Transverse colon (tissue), 4 donors: ENCODE data around the gene HMGB1. TPM values are rescaled to one million over a fixed set of nuclear protein-coding genes. Genes with fewer than 3 reads are reported as not detected.

Source experiments
- DNase-seq: peaks from one replicate; pipeline ENCODE4 v3.0.0-alpha.2; 2019
- H3K27ac ChIP-seq, 4 donors: fragments of 200-600 bp; sonication (generic); 2 replicates each; pipeline ENCODE4 v1.5.1; 2016 to 2018; ENCODE audit warnings: inconsistent platforms in 4 of 4
- H3K27me3 ChIP-seq: fragments of 200-600 bp; sonication (generic); 2 replicates; pipeline ENCODE4 v1.5.1; 2017; ENCODE audit warnings: inconsistent platforms
- H3K36me3 ChIP-seq, 4 donors: fragments of 200-600 bp; sonication (generic); 2 replicates each; pipeline ENCODE4 v1.5.1; 2017 to 2019; ENCODE audit warnings: inconsistent platforms in 4 of 4
- H3K4me1 ChIP-seq, 4 donors: fragments of 200-600 bp; sonication (generic); 2 replicates each; pipeline ENCODE4 v1.5.1; 2017 to 2020; ENCODE audit warnings: inconsistent platforms in 4 of 4
- H3K4me3 ChIP-seq, 4 donors: fragments of 200-600 bp; sonication (generic); 1 replicate in 1 of 4; 2 replicates in 3 of 4; pipeline versions ENCODE4 v1.5.1 to v1.6.1; 2017 to 2019; ENCODE audit warnings: inconsistent platforms in 4 of 4
- H3K9me3 ChIP-seq, 2 donors: fragments of 200-600 bp; sonication (generic); 2 replicates each; pipeline ENCODE4 v1.5.1; 2017 to 2019; ENCODE audit warnings: inconsistent platforms in 2 of 2
- CTCF ChIP-seq, 5 experiments: fragments of 200-600 bp in 3 of 5; fragments of 450-650 bp in 2 of 5; sonication (generic) in 3 of 5; IDR thresholded peaks; 1 replicate in 2 of 5; 2 replicates in 3 of 5; pipeline ENCODE4 v1.5.1; 2016 to 2017; ENCODE audit warnings: antibody characterized with exemption in 5 of 5, inconsistent platforms in 3 of 5, mild to moderate bottlenecking in 2 of 5, moderate library complexity in 1 of 5
- EP300 ChIP-seq: sonication (generic); formaldehyde crosslinking; IDR thresholded peaks from one replicate; pipeline ENCODE4 v1.6.1; 2017; ENCODE audit warnings: antibody characterized with exemption, low read depth
- POLR2A ChIP-seq: fragments of 450-650 bp; IDR thresholded peaks from one replicate; pipeline ENCODE4 v1.6.1; 2016; ENCODE audit warnings: antibody characterized with exemption, mild to moderate bottlenecking, moderate library complexity
- POLR2AphosphoS5 ChIP-seq, 3 donors: sonication (generic); formaldehyde crosslinking; IDR thresholded peaks; one replicate each; pipeline ENCODE4 v1.6.1; 2016; ENCODE audit warnings: antibody characterized with exemption in 3 of 3
- WGBS, 2 donors: methylation state at CpG; one replicate each; pipeline ENCODE4 v1.1.5; 2018; ENCODE audit warnings: low coverage in 1 of 2; 5-methylcytosine and 5-hydroxymethylcytosine counted together
- in situ Hi-C, 4 donors: fragments of 200-750 bp; cut with MboI; loops; one replicate each; pipeline versions ENCODE4 v1.15.0 to v1.15.1; 2017; ENCODE audit warnings: low sequenced_read_pairs in 3 of 4, low pct_ligation_motif_present in 1 of 4, low pct_unique_long_range_greater_than_20kb in 1 of 4
- intact Hi-C: fragments of 100-400 bp; cut with DNase I; formaldehyde crosslinking; loops from one replicate; pipeline ENCODE4 v1.15.1; 2023; ENCODE audit warnings: low total_unique reads
- total RNA-seq, 4 donors: library from RNA; depleted of rRNA; stranded (reverse); fragments of >200 nt; gene quantifications; one replicate each; pipeline ENCODE4 v1.1.0, GENCODE V29; 2016

The HMGB1 gene
- total RNA-seq, 4 donors from 2014 or later, result 131 to 274 (median 152) TPM

GRCh38 chr13:30473675-30474074 lies 7.9 kb upstream of the HMGB1 start:
- no peak for TF ChIP-seq POLR2A
- TF ChIP-seq EP300, result no peak
- no peak for TF ChIP-seq CTCF (IDR thresholded peaks at IDR 0.05)
- TF ChIP-seq POLR2AphosphoS5 (IDR thresholded peaks at IDR 0.05), result no peak
- H3K36me3 ChIP-seq, result no peaks in the 10 kb centered on the region
- intact Hi-C loops, result no loop called here
- H3K27ac ChIP-seq, result no peak overlapping the region
- in situ Hi-C loops, result loop anchor here in 3 of 4 donors (25.0 kb wide), 1 partner anchor 336 kb away; no protein-coding TSS in a partner anchor
- H3K27me3 ChIP-seq, result no peaks in the 10 kb centered on the region
- H3K9me3 ChIP-seq, result no peaks in the 10 kb centered on the region
- no peaks in the 10 kb centered on the region for H3K4me1 ChIP-seq
- WGBS, 2 donors, result 83 to 100% methylated on average over 1 of the region's 1 CpG
- no peak for DNase-seq
- no peak overlapping the region for H3K4me3 ChIP-seq

- H3K4me3 ChIP-seq, result no peak overlapping the region
- H3K36me3 ChIP-seq, result peaks cover 0 to 5% (median 2%) of the 10 kb centered on the region in 4 donors
- intact Hi-C loops (loop anchor here (10.0 kb wide), 1 partner anchor 342 kb away; no protein-coding TSS in a partner anchor), in situ Hi-C loops (loop anchor here in 3 of 4 donors (5.0 to 25.0 kb wide), 3 partner anchors 62 to 330 kb away; partner anchors contain the start of gene USPL1 (in 1 of the 3))
- peaks cover 4 to 26% (median 22%) of the 10 kb centered on the region in 4 donors for H3K4me1 ChIP-seq
- WGBS, 2 donors, result 36 to 56% methylated on average over 3 to 4 of the region's 4 CpGs
- no peak for DNase-seq
- H3K9me3 ChIP-seq, result no peaks in the 10 kb centered on the region
- H3K27ac ChIP-seq, result peak overlapping the region in 1 of 4 donors; percentile 99
- TF ChIP-seq CTCF (IDR thresholded peaks at IDR 0.05) (no peak), EP300 (no peak), POLR2AphosphoS5 (IDR thresholded peaks at IDR 0.05) (no peak), POLR2A (no peak)
- no peaks in the 10 kb centered on the region for H3K27me3 ChIP-seq
Measured at GRCh38 chr13:30466841-30467252, 1.1 kb upstream of the HMGB1 start.

GRCh38 chr13:30466358-30466714 lies 600 bp upstream of the HMGB1 start:
- peak overlapping the region in 2 of 4 donors; percentile 80 to 97 for H3K4me3 ChIP-seq
- peaks cover 4 to 32% (median 23%) of the 10 kb centered on the region in 4 donors for H3K4me1 ChIP-seq
- no peak for DNase-seq
- no peaks in the 10 kb centered on the region for H3K27me3 ChIP-seq
- peaks cover 0 to 10% (median 2%) of the 10 kb centered on the region in 4 donors for H3K36me3 ChIP-seq
- intact Hi-C loops (loop anchor here (10.0 kb wide), 1 partner anchor 342 kb away; no protein-coding TSS in a partner anchor), in situ Hi-C loops (loop anchor here in 3 of 4 donors (5.0 to 25.0 kb wide), 3 partner anchors 62 to 329 kb away; partner anchors contain the start of gene USPL1 (in 1 of the 3))
- 2 to 17% methylated on average over 1 to 11 of the region's 11 CpGs for WGBS, 2 donors
- no peaks in the 10 kb centered on the region for H3K9me3 ChIP-seq
- TF ChIP-seq EP300, result no peak
- TF ChIP-seq POLR2AphosphoS5 (IDR thresholded peaks at IDR 0.05), result no peak
- no peak for TF ChIP-seq POLR2A
- H3K27ac ChIP-seq, result peak overlapping the region in 3 of 4 donors; percentile 99 to 100 (median 100)

- no peak for DNase-seq
- peaks cover 0 to 11% (median 2%) of the 10 kb centered on the region in 4 donors for H3K36me3 ChIP-seq
- H3K9me3 ChIP-seq, result no peaks in the 10 kb centered on the region
- intact Hi-C loops (loop anchor here (2.0 to 10.0 kb wide), 2 partner anchors 152 to 340 kb away; partner anchors contain the start of gene USPL1), in situ Hi-C loops (loop anchor here in 3 of 4 donors (5.0 to 25.0 kb wide), 3 partner anchors 60 to 328 kb away; partner anchors contain the start of gene USPL1 (in 1 of the 3))
- H3K27ac ChIP-seq, result peak overlapping the region; percentile 99 to 100 (median 100)
- WGBS, 2 donors, result 0% methylated on average over 41 of the region's 41 CpGs; no CpG with 5 or more reads in 1 of the 2 donors
- peak overlapping the region; percentile 80 to 100 (median 96) for H3K4me3 ChIP-seq
- peaks cover 4 to 32% (median 23%) of the 10 kb centered on the region in 4 donors for H3K4me1 ChIP-seq
- H3K27me3 ChIP-seq, result no peaks in the 10 kb centered on the region
- TF ChIP-seq POLR2AphosphoS5 (IDR thresholded peaks at IDR 0.05) (no peak), POLR2A (no peak), EP300 (no peak), CTCF (IDR thresholded peaks at IDR 0.05) (no peak)
Measured at GRCh38 chr13:30465343-30465592, 468 bp downstream of the HMGB1 start.
